H9 (cell line): ENCODE measurements around the gene MYO7A. TPM values are rescaled to one million over a fixed set of nuclear protein-coding genes. Genes with fewer than 3 reads are reported as not detected.

Source experiments
- DNase-seq: peaks from one replicate; pipeline ENCODE4 v3.0.0-alpha.2; 2017
- H2AFZ ChIP-seq: one replicate; pipeline ENCODE4 v1.6.1; 2013; ENCODE audit warnings: mild to moderate bottlenecking, low read length, control low read depth, moderate library complexity
- H2AK5ac ChIP-seq: 2 replicates; pipeline ENCODE4 v1.6.1; 2013; ENCODE audit warnings: low read length, control low read depth, mixed read lengths; ENCODE audit not compliant: insufficient read length
- H2BK120ac ChIP-seq: one replicate; pipeline ENCODE4 v1.6.1; 2013; ENCODE audit warnings: low read depth, mild to moderate bottlenecking, low read length, control low read depth, inconsistent platforms; ENCODE audit not compliant: poor library complexity, severe bottlenecking
- H2BK12ac ChIP-seq: 2 replicates; pipeline ENCODE4 v1.6.1; 2013; ENCODE audit warnings: low read length, control low read depth, mixed read lengths, low read depth; ENCODE audit not compliant: insufficient read length
- H2BK15ac ChIP-seq: 2 replicates; pipeline ENCODE4 v1.6.1; 2013; ENCODE audit warnings: low read depth, low read length, control low read depth
- H2BK20ac ChIP-seq: one replicate; pipeline ENCODE4 v1.6.1; 2013; ENCODE audit warnings: low read depth, mild to moderate bottlenecking, low read length, control low read depth, inconsistent platforms; ENCODE audit not compliant: poor library complexity, severe bottlenecking
- H2BK5ac ChIP-seq: 2 replicates; pipeline ENCODE4 v1.6.1; 2013; ENCODE audit warnings: low read length, control low read depth, mixed read lengths; ENCODE audit not compliant: insufficient read length
- H3K14ac ChIP-seq: 2 replicates; pipeline ENCODE4 v1.6.1; 2013; ENCODE audit warnings: low read length, control low read depth; ENCODE audit not compliant: insufficient read depth
- H3K18ac ChIP-seq: 2 replicates; pipeline ENCODE4 v1.6.1; 2013; ENCODE audit warnings: low read depth, mild to moderate bottlenecking, mixed read lengths, low read length, control low read depth; ENCODE audit not compliant: insufficient read length
- H3K23ac ChIP-seq: 2 replicates; pipeline ENCODE4 v1.6.1; 2013; ENCODE audit warnings: low read length, control low read depth, mixed read lengths, low read depth; ENCODE audit not compliant: insufficient read length
- H3K23me2 ChIP-seq: 2 replicates; pipeline ENCODE4 v1.6.1; 2013; ENCODE audit warnings: low read depth, mild to moderate bottlenecking, mixed read lengths, low read length, control low read depth; ENCODE audit not compliant: insufficient read length, poor library complexity, severe bottlenecking
- H3K27ac ChIP-seq: 2 replicates; pipeline ENCODE4 v1.5.1; 2013; ENCODE audit warnings: low read length, control low read depth, mixed read lengths, low read depth; ENCODE audit not compliant: insufficient read length
- H3K27me3 ChIP-seq: 2 replicates; pipeline ENCODE4 v1.6.1; 2013; ENCODE audit warnings: low read length, control low read depth, inconsistent platforms; ENCODE audit not compliant: insufficient read depth
- H3K4ac ChIP-seq: 2 replicates; pipeline ENCODE4 v1.6.1; 2013; ENCODE audit warnings: low read depth, mild to moderate bottlenecking, control low read depth, inconsistent platforms, low read length, moderate library complexity
- H3K4me1 ChIP-seq: 2 replicates; pipeline ENCODE4 v1.6.1; 2013; ENCODE audit warnings: low read length, control low read depth, inconsistent platforms; ENCODE audit not compliant: insufficient read depth
- H3K4me2 ChIP-seq: 2 replicates; pipeline ENCODE4 v1.6.1; 2013; ENCODE audit warnings: low read length, control low read depth, mixed read lengths; ENCODE audit not compliant: insufficient read length, insufficient read depth
- H3K56ac ChIP-seq: 2 replicates; pipeline ENCODE4 v1.6.1; 2013; ENCODE audit warnings: low read depth, mild to moderate bottlenecking, mixed read lengths, low read length, control low read depth; ENCODE audit not compliant: insufficient read length
- H3K79me1 ChIP-seq: 2 replicates; pipeline ENCODE4 v1.6.1; 2013; ENCODE audit warnings: low read depth, mild to moderate bottlenecking, moderate library complexity, low read length, control low read depth, inconsistent platforms; ENCODE audit not compliant: insufficient read depth, poor library complexity, severe bottlenecking
- H3K79me2 ChIP-seq: 2 replicates; pipeline ENCODE4 v1.6.1; 2013; ENCODE audit warnings: low read length, control low read depth, inconsistent platforms; ENCODE audit not compliant: insufficient read depth
- H3K9ac ChIP-seq: 2 replicates; pipeline ENCODE4 v1.6.1; 2013; ENCODE audit warnings: low read length, control low read depth, mixed read lengths; ENCODE audit not compliant: insufficient read length; ENCODE audit errors: extremely low read depth
- H3K9me3 ChIP-seq: one replicate; pipeline ENCODE4 v1.6.1; 2013; ENCODE audit warnings: low read depth, low read length, inconsistent platforms; ENCODE audit not compliant: control insufficient read depth
- H3T11ph ChIP-seq: one replicate; pipeline ENCODE4 v1.6.1; 2013; ENCODE audit warnings: mild to moderate bottlenecking, low read length, control low read depth, inconsistent platforms
- H4K20me1 ChIP-seq: one replicate; pipeline ENCODE4 v1.6.1; 2013; ENCODE audit not compliant: control insufficient read depth, insufficient read length, insufficient read depth
- H4K5ac ChIP-seq: 2 replicates; pipeline ENCODE4 v1.6.1; 2013; ENCODE audit warnings: low read depth, mild to moderate bottlenecking, mixed read lengths, low read length, control low read depth; ENCODE audit not compliant: insufficient read length
- H4K8ac ChIP-seq: replicated peaks from 2 replicates; pipeline ENCODE4 v1.6.1; 2013; ENCODE audit warnings: low read length, control low read depth, mixed read lengths, low read depth; ENCODE audit not compliant: insufficient read length
- H4K91ac ChIP-seq: 2 replicates; pipeline ENCODE4 v1.6.1; 2013; ENCODE audit warnings: low read depth, mild to moderate bottlenecking, moderate library complexity, mixed read lengths, low read length, control low read depth; ENCODE audit not compliant: insufficient read length
- H3K27ac Mint-ChIP-seq, 3 experiments: 2 replicates in 2 of 3; 3 replicates in 1 of 3; pipeline ENCODE4 v1.8.0; 2020 to 2021; ENCODE audit warnings: mixed read lengths in 3 of 3, mild to moderate bottlenecking in 1 of 3, moderate library complexity in 1 of 3
- H3K27me3 Mint-ChIP-seq: 2 replicates; pipeline ENCODE4 v1.8.0; 2021; ENCODE audit warnings: low read depth, mild to moderate bottlenecking, moderate library complexity, mixed read lengths
- H3K36me3 Mint-ChIP-seq, 3 experiments: 2 replicates in 2 of 3; 3 replicates in 1 of 3; pipeline ENCODE4 v1.8.0; 2020 to 2021; ENCODE audit warnings: low read depth in 3 of 3, mixed read lengths in 3 of 3; ENCODE audit not compliant: insufficient read depth in 1 of 3
- H3K4me1 Mint-ChIP-seq, 2 experiments: 2 replicates each; pipeline ENCODE4 v1.8.0; 2020; ENCODE audit warnings: mixed read lengths in 2 of 2
- H3K4me3 Mint-ChIP-seq, 2 experiments: 2 replicates in 1 of 2; 3 replicates in 1 of 2; pipeline ENCODE4 v1.8.0; 2020 to 2021; ENCODE audit warnings: mild to moderate bottlenecking in 2 of 2, mixed read lengths in 2 of 2, moderate library complexity in 1 of 2
- H3K9me3 Mint-ChIP-seq, 2 experiments: 2 replicates in 1 of 2; 3 replicates in 1 of 2; pipeline ENCODE4 v1.8.0; 2020; ENCODE audit warnings: mild to moderate bottlenecking in 2 of 2, mixed read lengths in 2 of 2, moderate library complexity in 1 of 2
- WGBS: extraction: QIAGEN DNeasy Blood & Tissue Kit; methylation state at CpG from one replicate; pipeline ENCODE4 v1.1.7; 2013; ENCODE audit warnings: missing lambda C conversion rate, low lambda C conversion rate, mixed read lengths; ENCODE audit not compliant: insufficient read length; ENCODE audit errors: extremely low coverage; 5-methylcytosine and 5-hydroxymethylcytosine counted together
- total RNA-seq: library from RNA; stranded (reverse); gene quantifications from 2 replicates; pipeline ENCODE4 v1.2.1, GENCODE V29; 2021
- TF ChIP-seq, protein P1 (sequence below): fragments of 200-600 bp; sonication (generic); conservative IDR thresholded peaks from 3 replicates; pipeline ENCODE4 v1.8.0; 2021; ENCODE audit warnings: antibody characterized with exemption, mild to moderate bottlenecking

Gene MYO7A
- total RNA-seq, 1 experiment from 2014 or later: 1.6 TPM

DNA sequence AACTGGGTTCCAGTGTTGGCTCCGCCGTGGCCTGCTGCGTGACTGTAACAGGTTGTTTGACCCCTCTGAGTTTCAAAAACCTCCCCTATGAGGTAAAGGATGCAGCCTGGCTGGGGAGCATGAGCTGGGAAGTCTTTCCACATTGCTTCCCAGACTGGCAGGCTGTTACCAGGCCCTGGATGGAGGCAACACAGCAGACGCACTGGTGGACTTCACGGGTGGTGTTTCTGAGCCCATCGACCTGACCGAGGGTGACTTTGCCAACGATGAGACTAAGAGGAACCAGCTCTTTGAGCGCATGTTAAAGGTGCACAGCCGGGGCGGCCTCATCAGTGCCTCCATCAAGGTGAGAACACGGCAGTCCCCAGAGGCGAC lies 14.0 kb upstream of the MYO7A start:
- WGBS: no CpG with 5 or more reads among the region's 13 CpGs
- Histone ChIP-seq H2BK15ac (no peak overlapping the region), H3K4me1 (no peaks in the 10 kb centered on the region), H2BK20ac (no peak overlapping the region), H4K20me1 (no peaks in the 10 kb centered on the region), H3K9ac (no peak overlapping the region), H2BK5ac (no peak overlapping the region), H2BK12ac (no peak overlapping the region), H3K14ac (no peak overlapping the region), H4K91ac (no peak overlapping the region), H4K5ac (no peak overlapping the region), H3K79me2 (no peaks in the 10 kb centered on the region), H3K23ac (no peak overlapping the region), H3K27ac (no peak overlapping the region), H4K8ac (no peak overlapping the region), H3K9me3 (no peaks in the 10 kb centered on the region), H3K79me1 (no peaks in the 10 kb centered on the region), H2BK120ac (no peak overlapping the region), H3K56ac (no peak overlapping the region), H3K27me3 (no peaks in the 10 kb centered on the region), H3K23me2 (no peaks in the 10 kb centered on the region), H3K18ac (no peak overlapping the region), H2AFZ (no peak overlapping the region), H3T11ph (no peak overlapping the region), H3K4ac (no peak overlapping the region), H2AK5ac (no peak overlapping the region), H3K4me2 (no peak overlapping the region)
- Mint-ChIP-seq H3K9me3 (no peaks in the 10 kb centered on the region), H3K27ac (no peak overlapping the region), H3K36me3 (no peaks in the 10 kb centered on the region; a peak in 1 of 7 replicates), H3K4me1 (peaks cover 5 to 8% of the 10 kb centered on the region in 2 experiments), H3K4me3 (no peak overlapping the region), H3K27me3 (no peaks in the 10 kb centered on the region; the same call in 1 of the 2 replicates)
- no peak for DNase-seq
- TF ChIP-seq, protein P1, sequence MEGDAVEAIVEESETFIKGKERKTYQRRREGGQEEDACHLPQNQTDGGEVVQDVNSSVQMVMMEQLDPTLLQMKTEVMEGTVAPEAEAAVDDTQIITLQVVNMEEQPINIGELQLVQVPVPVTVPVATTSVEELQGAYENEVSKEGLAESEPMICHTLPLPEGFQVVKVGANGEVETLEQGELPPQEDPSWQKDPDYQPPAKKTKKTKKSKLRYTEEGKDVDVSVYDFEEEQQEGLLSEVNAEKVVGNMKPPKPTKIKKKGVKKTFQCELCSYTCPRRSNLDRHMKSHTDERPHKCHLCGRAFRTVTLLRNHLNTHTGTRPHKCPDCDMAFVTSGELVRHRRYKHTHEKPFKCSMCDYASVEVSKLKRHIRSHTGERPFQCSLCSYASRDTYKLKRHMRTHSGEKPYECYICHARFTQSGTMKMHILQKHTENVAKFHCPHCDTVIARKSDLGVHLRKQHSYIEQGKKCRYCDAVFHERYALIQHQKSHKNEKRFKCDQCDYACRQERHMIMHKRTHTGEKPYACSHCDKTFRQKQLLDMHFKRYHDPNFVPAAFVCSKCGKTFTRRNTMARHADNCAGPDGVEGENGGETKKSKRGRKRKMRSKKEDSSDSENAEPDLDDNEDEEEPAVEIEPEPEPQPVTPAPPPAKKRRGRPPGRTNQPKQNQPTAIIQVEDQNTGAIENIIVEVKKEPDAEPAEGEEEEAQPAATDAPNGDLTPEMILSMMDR: no peak
